ENCODE data around the gene MEOX2.

The MEOX2 gene

GRCh38 chr7:15686295-15686956 lies at the start of gene MEOX2:
Gene MEOX2, minus strand, starts transcription at chr7:15686683. Its CDS starts 281 bp downstream, at chr7:15686402.
- no peak for DNase-seq

DNA sequence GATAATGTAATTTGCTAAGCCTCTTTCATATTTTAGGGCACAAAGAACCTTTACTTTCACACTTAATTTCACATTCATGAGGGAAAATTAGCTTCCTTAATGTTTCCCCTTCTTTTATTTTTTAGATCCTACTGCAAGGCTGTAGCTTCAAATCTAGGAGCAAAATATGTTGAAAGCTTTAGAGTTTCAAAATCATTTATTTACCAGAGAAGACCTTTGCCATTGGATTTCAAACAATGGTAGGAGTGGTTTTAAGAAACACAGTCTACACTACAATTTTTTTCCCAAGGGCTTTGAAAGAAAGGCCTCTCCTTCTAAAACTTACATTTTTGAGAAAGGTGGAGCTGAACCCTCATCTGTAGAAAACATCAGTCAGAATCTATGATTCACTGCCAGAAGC lies 43.3 kb upstream of the MEOX2 start:
- no peak for DNase-seq

- DNase-seq = no peak
Measured at GRCh38 chr7:15725051-15725450, 38.6 kb upstream of the MEOX2 start.

- no peak for DNase-seq
Measured at GRCh38 chr7:15723841-15724240, 37.4 kb upstream of the MEOX2 start.

GRCh38 chr7:15720849-15721471 lies 34.5 kb upstream of the MEOX2 start:
- DNase-seq = no peak

- no peak for DNase-seq
Measured at GRCh38 chr7:15719311-15719710, 32.8 kb upstream of the MEOX2 start.

GRCh38 chr7:15715435-15715834 lies 29.0 kb upstream of the MEOX2 start:
- no peak for DNase-seq

DNA sequence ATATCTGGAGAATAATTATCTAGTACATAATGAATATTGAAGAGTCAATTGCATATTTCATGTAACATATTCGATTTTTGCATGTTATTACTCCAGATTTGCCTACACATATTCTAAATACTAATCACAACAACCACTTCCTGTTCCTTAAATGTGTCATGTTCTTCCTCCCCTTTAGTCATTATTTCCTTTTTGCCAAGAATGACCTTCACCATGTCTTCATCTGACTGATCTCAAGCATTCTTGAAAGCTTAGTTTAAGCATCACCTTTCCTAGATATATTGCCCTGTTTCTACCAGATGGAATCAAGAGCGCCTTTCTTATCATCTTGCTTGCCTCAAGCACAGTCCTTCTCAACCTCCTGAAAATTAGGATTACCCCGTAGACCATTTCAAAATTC lies 23.5 kb upstream of the MEOX2 start:
- DNase-seq = no peak

DNA sequence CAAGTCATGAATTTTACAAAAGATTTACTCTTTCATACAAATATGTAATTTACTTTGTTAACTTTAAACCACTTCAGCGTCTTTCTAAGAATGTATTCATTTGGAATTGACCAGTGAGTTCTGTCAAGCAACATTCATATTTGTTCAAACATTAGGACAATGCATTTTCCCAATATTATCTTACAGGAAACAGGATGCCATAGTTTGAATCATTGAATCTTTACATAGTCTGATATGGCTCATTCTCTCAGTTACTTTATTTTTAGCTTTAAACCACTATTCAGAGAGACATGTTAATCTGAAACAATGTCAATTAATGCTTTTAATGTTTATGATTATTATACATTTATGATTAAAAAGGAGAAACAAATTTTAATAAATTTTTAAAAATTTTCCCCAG lies 21.1 kb upstream of the MEOX2 start:
- no peak for DNase-seq

- DNase-seq = no peak
Measured at GRCh38 chr7:15703732-15704131, 17.2 kb upstream of the MEOX2 start.

DNA sequence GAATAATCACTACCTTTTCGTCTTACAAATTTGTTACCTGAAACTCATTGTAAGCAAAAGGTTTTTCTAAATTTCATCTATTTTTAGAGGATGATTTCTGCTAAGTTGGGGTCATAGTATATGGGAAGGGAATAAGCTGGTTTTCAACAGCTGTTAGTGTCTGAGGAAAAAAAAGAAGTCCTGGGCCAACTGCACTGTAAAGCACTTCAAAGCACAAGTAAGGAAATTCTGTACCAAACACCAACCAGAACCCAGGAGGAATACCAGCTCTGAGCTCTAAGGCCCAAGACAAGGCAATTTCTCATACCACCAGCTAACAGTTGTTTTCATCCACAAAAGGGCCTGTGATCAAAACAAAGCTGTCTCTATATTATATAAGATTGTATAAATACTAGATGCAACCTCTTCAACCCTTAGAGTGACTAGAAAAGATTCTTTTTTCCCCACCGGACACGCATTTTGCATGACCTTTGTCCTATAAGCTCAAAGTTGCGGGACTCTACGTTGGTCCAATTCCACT lies 6.1 kb upstream of the MEOX2 start:
- no peak for DNase-seq

- no peak for DNase-seq
Measured at GRCh38 chr7:15688911-15689310, 2.4 kb upstream of the MEOX2 start.

GRCh38 chr7:15688279-15688626 lies 1.8 kb upstream of the MEOX2 start:
- DNase-seq = no peak

DNA sequence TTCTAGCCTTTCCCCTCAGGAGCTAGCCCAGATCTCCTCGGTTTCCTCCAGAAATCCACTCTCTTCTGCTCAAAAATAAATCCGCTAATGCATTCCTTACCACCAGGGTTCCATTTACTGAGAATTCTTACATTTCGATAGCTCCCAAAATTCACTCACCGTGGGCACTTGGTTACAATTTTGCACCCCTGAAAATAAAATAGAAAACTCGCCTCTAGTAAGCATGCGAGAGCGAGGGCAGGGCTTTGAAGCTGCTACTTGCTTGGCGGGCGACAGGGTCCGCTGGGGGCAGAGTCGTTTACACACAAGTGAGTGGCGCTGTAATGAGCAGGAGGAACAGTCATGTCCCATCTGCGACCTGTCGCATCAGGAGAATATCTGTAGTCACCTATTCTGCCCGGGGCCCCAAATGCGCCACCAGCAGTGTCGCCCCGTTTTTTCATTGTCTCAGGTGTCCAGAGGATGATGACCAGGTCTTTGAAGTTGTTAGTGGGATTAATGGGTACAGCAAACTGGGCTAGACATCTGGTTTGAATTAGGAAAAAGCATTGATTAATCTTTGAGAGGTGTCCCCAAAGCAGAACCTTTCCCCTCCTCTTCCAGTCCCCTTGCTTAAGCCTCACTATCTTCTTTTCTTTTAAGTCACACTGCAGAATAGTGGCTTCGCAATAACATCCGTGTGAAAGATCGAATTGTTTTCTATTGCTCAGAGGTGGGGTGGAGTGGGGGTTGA lies 1.2 kb upstream of the MEOX2 start:
- no peak for DNase-seq

DNA sequence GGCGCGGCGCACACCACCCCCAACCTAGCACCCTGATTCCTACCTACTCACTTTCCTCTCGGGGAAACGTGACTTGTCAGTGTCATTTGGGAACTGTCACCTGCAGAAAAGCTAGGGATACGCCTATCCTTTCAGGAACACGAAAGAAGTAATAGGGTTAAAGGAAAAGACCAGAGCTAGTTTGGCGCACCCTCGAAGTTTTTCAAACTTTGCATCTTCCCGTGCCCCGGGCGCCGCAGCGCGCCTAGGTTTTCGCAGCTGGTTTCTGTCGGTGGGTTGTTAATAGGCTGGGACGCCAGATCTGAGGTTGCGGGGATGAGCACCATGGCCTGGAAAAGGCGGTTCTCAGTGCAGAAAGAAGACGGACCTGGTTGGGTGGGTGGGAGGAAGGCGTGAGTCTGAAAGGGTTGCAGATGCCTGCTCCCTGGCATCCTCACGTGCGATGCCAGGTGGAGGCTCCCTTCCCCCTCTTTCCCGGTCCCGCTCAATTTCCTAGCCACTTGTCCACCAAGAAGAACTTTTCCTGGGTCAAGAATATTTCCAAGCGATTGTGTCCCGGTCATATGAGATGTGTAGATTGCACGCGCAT lies 568 bp upstream of the MEOX2 start:
- DNase-seq = no peak

DNA sequence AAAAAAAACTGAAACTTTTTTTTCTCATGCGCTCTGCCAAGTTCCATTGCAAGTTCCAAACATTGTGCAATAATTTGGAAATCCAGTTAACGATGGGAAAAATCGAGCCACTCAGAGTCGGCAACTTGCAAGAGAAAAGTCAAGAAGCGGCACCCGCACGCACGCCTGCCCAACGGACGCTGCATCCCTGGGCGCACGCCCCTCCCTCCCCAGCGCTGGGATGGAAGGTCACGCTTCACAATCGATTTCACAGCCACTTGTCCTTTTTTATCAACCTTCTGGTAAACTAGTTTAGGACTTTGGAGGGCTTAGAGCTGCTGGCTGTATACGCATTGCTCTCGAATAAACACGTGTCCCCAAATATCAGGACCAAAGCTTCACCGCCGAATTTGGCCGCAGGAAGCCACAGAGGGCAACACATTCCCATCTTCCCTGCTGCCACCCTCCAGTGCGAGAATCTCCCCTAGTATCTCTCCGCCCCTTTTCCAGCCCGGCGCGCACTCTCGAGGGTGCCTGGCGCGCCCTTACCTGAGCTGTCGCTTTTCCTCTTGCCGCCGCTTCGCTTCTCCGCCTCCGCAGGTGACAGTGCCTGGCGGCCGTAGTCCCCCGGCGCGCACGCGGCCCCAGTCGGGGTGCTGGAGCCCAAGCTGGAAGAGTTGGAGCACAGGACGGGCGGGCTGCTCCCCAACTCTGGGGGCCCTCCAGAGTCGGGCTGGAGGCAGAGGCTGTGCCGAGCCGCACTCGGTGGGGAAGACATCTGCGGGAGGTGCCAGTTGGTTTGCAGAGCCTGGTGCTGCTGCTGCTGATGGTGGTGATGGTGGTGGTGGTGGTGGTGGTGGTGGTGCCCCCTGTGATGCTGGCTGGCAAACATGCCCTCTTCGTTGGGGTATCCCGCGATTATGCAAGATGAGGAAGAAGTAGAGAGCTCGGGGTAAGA lies 857 bp downstream of the MEOX2 start:
- DNase-seq = no peak

DNA sequence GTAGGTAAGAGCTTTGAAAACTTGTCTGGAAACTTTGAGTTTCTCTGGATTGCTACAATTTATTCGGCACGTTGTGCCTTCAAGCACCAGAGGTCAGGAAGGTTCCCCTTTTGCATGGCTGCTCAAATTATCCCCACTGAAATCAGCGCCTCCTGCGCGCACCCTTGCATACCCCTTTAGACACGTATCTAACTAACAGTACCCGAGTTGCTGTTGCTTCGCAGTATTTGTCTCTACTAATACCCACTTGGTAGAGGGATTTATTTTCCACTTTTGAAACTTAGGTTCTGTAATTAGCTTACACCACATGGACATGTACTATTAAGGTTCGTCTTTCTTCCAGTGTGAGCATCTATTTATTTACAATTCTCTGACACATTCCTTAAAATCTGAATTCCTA lies 1.6 kb downstream of the MEOX2 start:
- no peak for DNase-seq

GRCh38 chr7:15684111-15684800 lies 2.2 kb downstream of the MEOX2 start:
- DNase-seq = no peak

- no peak for DNase-seq
Measured at GRCh38 chr7:15682751-15683245, 3.7 kb downstream of the MEOX2 start.

DNA sequence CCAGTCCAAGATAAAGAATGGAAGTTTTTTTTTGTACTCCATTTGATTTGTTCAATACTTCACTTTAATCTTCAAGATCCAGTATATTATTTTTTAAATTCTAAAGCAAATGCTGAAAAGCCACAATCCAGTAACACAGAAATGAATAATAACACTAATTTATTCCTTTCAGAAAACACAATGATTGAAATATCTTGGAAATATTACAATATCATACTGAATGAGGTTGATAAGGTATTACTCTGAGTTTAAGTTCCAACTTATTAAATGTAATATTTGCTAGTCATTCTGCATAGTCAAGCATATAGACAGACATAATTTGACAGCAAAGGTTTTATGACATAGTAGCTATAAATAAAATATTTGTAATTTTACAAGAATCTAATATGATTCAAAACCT lies 4.4 kb downstream of the MEOX2 start:
- no peak for DNase-seq

DNA sequence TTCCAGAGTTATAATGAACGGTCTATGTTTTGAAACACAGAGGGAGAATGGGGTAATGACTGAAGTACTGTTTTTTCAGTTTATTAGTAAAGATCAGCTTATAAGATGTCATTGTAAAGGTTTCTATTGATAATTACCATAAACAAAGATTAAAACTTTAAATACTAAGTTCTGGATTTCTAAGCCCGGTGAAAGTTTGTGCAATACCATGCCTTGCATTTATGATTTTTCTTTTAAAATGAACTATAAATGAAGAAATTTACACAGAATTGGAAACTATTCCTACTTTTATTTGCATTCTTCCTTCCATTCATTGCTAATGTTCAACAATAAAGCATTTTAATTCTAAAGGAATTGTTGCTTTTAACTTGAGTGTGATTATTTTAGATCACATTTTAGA lies 4.9 kb downstream of the MEOX2 start:
- no peak for DNase-seq

DNA sequence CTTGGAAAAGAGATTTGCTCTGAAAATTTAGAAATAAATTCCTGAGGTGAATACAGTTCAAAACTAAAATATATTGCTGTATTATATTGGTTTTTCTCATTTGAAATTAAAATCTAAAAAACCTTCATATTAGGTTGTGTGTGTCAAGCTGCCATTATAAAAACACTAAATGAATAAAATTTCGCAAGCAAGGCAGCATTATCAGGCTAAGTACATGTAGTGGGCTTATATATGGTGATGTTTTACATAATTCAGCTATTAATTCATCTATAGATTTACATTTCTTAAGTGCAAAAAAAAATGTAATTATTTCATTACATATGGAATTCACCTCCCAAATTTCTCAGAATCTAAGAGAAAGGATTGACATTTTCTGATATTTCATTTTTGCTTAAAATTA lies 5.3 kb downstream of the MEOX2 start:
- DNase-seq = no peak

Data from CD4-positive, alpha-beta T cell treated with Interleukin-15 for 1 hour (primary cell).